ENCODE data around the gene SMYD3. TPM values are rescaled to one million over a fixed set of nuclear protein-coding genes. Genes with fewer than 3 reads are reported as not detected.

The SMYD3 gene
- total and polyA plus RNA-seq, 2 of the 13 experiments (the other 11 are each of a cell fraction or from before 2014, with no cell fraction given) = 27.7 to 35.8 TPM

- TF ChIP-seq ZBTB40 (IDR thresholded peaks at IDR 0.05) = no peak
- peak; percentile 37; the same call in 1 of the 2 replicates for TF ChIP-seq ZBTB40 (CRISPR knock-in tag; IDR thresholded peaks at IDR 0.05)
- no peak for TF ChIP-seq PRPF4 (IDR thresholded peaks at IDR 0.05; ENCODE audit: low read depth, low read length, poor library complexity, severe bottlenecking)
- TF ChIP-seq, protein P1, sequence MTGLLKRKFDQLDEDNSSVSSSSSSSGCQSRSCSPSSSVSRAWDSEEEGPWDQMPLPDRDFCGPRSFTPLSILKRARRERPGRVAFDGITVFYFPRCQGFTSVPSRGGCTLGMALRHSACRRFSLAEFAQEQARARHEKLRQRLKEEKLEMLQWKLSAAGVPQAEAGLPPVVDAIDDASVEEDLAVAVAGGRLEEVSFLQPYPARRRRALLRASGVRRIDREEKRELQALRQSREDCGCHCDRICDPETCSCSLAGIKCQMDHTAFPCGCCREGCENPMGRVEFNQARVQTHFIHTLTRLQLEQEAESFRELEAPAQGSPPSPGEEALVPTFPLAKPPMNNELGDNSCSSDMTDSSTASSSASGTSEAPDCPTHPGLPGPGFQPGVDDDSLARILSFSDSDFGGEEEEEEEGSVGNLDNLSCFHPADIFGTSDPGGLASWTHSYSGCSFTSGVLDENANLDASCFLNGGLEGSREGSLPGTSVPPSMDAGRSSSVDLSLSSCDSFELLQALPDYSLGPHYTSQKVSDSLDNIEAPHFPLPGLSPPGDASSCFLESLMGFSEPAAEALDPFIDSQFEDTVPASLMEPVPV (CRISPR knock-in tag; IDR thresholded peaks at IDR 0.05) = 0 out of 2 replicates have a peak, but pooled peaks have one; percentile 36
- TF ChIP-seq, protein P2, sequence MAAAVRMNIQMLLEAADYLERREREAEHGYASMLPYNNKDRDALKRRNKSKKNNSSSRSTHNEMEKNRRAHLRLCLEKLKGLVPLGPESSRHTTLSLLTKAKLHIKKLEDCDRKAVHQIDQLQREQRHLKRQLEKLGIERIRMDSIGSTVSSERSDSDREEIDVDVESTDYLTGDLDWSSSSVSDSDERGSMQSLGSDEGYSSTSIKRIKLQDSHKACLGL (CRISPR knock-in tag; IDR thresholded peaks at IDR 0.05) = no peak
- TF ChIP-seq ZFP37 (CRISPR knock-in tag; IDR thresholded peaks at IDR 0.05; ENCODE audit: borderline replicate concordance) = peak; percentile 66; the same call in 1 of the 2 replicates
- TF ChIP-seq ZFX (CRISPR knock-in tag; IDR thresholded peaks at IDR 0.05; ENCODE audit: low read depth) = peak; percentile 69
- TF ChIP-seq ZNF780A (CRISPR knock-in tag; IDR thresholded peaks at IDR 0.05) = no peak
- TF ChIP-seq PAXIP1 (CRISPR knock-in tag; conservative IDR thresholded peaks at IDR 0.05) = peak; percentile 86
- TF ChIP-seq HMG20B (CRISPR knock-in tag; conservative IDR thresholded peaks at IDR 0.05) = peak; percentile 52; the same call in 1 of the 2 replicates
- TF ChIP-seq SIX1 (CRISPR knock-in tag; IDR thresholded peaks at IDR 0.05; ENCODE audit: borderline replicate concordance) = 0 out of 2 replicates have a peak, but pooled peaks have one; percentile 29
Observed at GRCh38 chr1:246176126-246177024, 330.7 kb downstream of the SMYD3 start (continued).
